ENCODE data around the gene RUNX3.

- TF ChIP-seq CTCF (IDR thresholded peaks at IDR 0.05) (no peak), POLR2A (IDR thresholded peaks at IDR 0.05) (no peak)
These were observed 14.2 kb upstream of the RUNX3 start for GRCh38 chr1:24944318-24944717.

Measured in uterus (tissue), 2 donors.